Progenitor cell of endocrine pancreas (in vitro differentiated cells): Measurements from ENCODE around the gene CPLX3. TPM values are rescaled to one million over a fixed set of nuclear protein-coding genes. Genes with fewer than 3 reads are reported as not detected.

Experiments
- DNase-seq: peaks from one replicate; pipeline ENCODE4 v3.0.0; 2021; ENCODE audit warnings: low spot score; ENCODE audit not compliant: unreplicated experiment
- H3K27ac Mint-ChIP-seq: 2 replicates; pipeline ENCODE4 v1.8.0; 2021; ENCODE audit warnings: mild to moderate bottlenecking, moderate library complexity, mixed read lengths
- H3K27me3 Mint-ChIP-seq: 2 replicates; pipeline ENCODE4 v1.8.0; 2021; ENCODE audit warnings: mixed read lengths
- H3K36me3 Mint-ChIP-seq: 2 replicates; pipeline ENCODE4 v1.8.0; 2022; ENCODE audit warnings: mixed read lengths; ENCODE audit not compliant: insufficient read depth
- H3K4me1 Mint-ChIP-seq: 2 replicates; pipeline ENCODE4 v1.8.0; 2021; ENCODE audit warnings: low read depth, mixed read lengths
- H3K4me3 Mint-ChIP-seq: 2 replicates; pipeline ENCODE4 v1.8.0; 2021; ENCODE audit warnings: low read depth, mild to moderate bottlenecking, moderate library complexity, mixed read lengths
- H3K9me3 Mint-ChIP-seq: 2 replicates; pipeline ENCODE4 v1.8.0; 2021; ENCODE audit warnings: low read depth, mixed read lengths
- total RNA-seq: library from RNA; stranded (reverse); gene quantifications from 2 replicates; pipeline ENCODE4 v1.2.1, GENCODE V29; 2021
- TF ChIP-seq, protein P1 (sequence below): fragments of 200-600 bp; sonication (generic); IDR thresholded peaks from one replicate; pipeline ENCODE4 v1.5.0; 2021; ENCODE audit warnings: antibody characterized with exemption, mild to moderate bottlenecking; ENCODE audit not compliant: unreplicated experiment

The CPLX3 gene
- total RNA-seq, 1 donor from 2014 or later: not detected

DNA sequence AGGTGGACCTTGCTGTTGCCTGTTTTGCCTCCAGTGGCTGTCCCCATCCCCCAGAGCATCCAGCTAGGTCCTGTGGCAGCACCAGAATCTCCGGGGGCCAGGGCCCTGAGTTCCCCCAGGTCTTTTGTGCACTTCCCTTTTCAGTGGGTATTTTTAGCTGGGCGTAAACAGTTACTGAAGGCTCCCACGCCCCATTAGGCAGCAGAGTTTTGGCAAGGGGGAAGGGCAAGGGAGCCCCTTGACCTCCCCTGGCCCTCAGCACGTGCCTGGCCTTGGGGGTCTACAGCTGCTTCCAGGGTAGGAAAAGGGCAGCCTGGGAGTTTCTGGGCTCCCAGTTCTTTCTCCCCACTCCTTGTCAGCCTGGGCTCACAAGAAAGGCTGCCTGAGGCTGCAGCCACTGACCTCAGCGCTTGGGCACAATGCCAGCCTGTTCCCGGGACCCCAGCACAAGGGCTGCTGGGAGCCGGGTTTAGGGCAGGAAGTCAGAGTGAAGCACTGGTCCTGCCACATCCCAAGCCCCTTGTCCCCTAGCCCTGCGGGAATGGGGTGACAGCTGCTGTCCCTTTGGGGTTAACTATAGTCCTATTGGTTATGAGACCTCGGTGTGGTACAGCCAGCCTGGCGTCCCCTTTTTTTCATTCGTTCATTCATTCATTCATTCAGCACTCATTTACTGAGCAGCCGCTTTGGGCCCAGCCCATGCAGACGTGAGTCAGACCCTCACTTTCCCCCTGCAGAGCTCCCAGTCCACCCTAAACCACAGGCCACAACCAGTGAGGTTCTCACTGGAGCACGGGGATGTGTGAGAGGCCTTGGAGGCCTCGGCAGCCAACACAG lies 36.1 kb upstream of the CPLX3 start:
- Mint-ChIP-seq H3K27me3 (no peaks in the 10 kb centered on the region), H3K9me3 (no peaks in the 10 kb centered on the region), H3K4me1 (peaks cover 14% of the 10 kb centered on the region), H3K4me3 (no peak overlapping the region), H3K27ac (no peak overlapping the region), H3K36me3 (no peaks in the 10 kb centered on the region)
- TF ChIP-seq, protein P1, sequence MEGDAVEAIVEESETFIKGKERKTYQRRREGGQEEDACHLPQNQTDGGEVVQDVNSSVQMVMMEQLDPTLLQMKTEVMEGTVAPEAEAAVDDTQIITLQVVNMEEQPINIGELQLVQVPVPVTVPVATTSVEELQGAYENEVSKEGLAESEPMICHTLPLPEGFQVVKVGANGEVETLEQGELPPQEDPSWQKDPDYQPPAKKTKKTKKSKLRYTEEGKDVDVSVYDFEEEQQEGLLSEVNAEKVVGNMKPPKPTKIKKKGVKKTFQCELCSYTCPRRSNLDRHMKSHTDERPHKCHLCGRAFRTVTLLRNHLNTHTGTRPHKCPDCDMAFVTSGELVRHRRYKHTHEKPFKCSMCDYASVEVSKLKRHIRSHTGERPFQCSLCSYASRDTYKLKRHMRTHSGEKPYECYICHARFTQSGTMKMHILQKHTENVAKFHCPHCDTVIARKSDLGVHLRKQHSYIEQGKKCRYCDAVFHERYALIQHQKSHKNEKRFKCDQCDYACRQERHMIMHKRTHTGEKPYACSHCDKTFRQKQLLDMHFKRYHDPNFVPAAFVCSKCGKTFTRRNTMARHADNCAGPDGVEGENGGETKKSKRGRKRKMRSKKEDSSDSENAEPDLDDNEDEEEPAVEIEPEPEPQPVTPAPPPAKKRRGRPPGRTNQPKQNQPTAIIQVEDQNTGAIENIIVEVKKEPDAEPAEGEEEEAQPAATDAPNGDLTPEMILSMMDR: no peak
- no peak for DNase-seq

DNA sequence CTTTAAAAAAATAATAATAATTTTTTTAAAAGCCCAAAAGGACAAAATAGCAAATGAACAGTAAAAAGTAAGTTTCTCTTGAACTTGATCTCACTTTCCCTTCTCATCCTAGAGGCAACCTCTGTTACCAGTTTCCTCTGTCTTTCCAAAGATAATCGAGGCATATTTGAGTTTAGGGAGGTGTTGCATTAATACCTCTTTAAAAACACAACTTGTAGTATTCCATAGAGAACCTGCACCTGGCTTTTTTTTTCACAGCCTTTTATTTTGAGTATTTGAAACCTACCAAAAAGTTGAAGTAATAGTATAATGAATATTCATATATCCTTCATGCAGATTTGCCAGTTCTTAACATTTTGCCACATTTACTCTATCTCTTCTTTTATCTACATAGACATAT lies 35.4 kb upstream of the CPLX3 start:
- Mint-ChIP-seq H3K9me3 (no peaks in the 10 kb centered on the region), H3K27ac (no peak overlapping the region), H3K4me1 (peaks cover 14% of the 10 kb centered on the region), H3K27me3 (no peaks in the 10 kb centered on the region), H3K4me3 (no peak overlapping the region), H3K36me3 (no peaks in the 10 kb centered on the region)
- no peak for DNase-seq
- TF ChIP-seq, protein P1: no peak

DNA sequence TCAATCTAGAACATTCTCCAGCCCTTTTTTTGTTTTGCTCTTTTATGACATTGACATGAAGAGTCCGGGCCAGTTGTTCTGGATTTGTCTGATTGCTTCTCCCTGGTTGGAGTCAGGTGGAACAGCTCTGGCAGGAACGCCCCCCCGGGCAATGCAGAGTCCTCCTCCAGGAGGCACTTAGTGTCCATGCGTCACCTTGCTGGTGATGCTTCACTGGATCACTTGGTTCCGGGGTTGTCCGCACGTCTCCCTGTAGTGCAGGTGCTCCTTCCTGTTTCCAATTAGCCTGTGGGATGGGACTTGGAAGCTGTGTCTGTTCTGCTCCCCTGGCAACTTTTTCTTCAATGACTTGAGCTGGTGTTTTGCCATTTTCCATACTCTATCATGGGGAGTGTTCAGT lies 34.8 kb upstream of the CPLX3 start:
- Mint-ChIP-seq H3K36me3 (no peaks in the 10 kb centered on the region), H3K4me1 (peaks cover 14% of the 10 kb centered on the region)

DNA sequence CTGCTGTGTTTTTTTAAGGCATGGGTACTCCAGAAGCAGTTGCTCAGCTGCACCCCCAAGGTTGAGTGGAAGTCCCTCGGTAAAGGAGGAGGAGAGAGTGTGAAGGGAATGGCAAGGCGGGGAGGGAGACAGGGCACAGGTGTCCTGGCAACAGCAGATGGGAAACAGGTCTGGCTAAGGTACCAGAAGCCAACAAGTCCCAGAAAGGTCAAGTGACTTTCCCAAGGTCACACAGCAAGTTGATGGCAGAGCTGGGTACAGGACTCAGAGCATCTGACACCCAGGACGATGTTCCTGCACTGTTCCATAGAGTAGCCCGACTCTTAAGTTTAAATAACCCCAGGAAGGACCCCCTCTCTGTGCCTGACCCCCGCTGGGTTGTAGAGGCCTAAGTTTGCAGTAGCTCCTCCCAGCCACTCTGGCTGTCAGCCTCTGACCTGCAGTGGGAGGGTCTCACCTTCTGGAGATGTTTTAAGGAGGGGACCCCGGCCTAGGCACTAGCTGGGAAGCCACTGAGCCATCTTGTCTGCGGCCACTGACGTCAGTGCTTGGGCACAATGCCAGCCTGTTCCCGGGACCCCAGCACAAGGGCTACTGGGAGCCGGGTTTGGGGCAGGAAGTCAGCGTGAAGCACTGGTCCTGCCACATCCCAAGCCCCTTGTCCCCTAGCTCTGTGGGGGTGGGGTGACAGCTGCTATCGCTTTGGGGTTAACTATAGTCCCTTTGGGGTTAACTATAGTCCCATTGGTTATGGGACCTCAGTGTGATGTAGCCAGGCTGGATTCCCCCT lies 34.0 kb upstream of the CPLX3 start:
- no peak for DNase-seq
- peaks cover 14% of the 10 kb centered on the region for H3K4me1 Mint-ChIP-seq
- TF ChIP-seq, protein P1: no peak
- no peaks in the 10 kb centered on the region for H3K36me3 Mint-ChIP-seq
- H3K4me3 Mint-ChIP-seq: no peak overlapping the region
- no peak overlapping the region for H3K27ac Mint-ChIP-seq
- no peaks in the 10 kb centered on the region for H3K27me3 Mint-ChIP-seq
- H3K9me3 Mint-ChIP-seq: no peaks in the 10 kb centered on the region

More for the DNA sequence above, 34.8 kb upstream of the CPLX3 start:
- TF ChIP-seq, protein P1: no peak
- Mint-ChIP-seq H3K27me3 (no peaks in the 10 kb centered on the region), H3K4me3 (no peak overlapping the region), H3K9me3 (no peaks in the 10 kb centered on the region), H3K27ac (no peak overlapping the region)
- DNase-seq: no peak
